T-helper 2 cell treated with Interferon-gamma antibody and Interleukin-4, amounts not matched to agents 5 μg/mL and 100 μg/mL, for 36 hours (primary cell): ENCODE measurements around the gene PNLIPRP2.

Source experiments
- DNase-seq: peaks from one replicate; pipeline ENCODE4 v3.0.0; 2021; ENCODE audit warnings: low spot score
- H3K27ac Mint-ChIP-seq: one replicate; pipeline ENCODE4 v1.8.0; 2021; ENCODE audit warnings: mild to moderate bottlenecking, mixed read lengths
- H3K27me3 Mint-ChIP-seq: one replicate; pipeline ENCODE4 v1.8.0; 2021; ENCODE audit warnings: low read depth, mixed read lengths
- H3K36me3 Mint-ChIP-seq: one replicate; pipeline ENCODE4 v1.8.0; 2021; ENCODE audit warnings: low read depth, mixed read lengths
- H3K4me1 Mint-ChIP-seq: one replicate; pipeline ENCODE4 v1.8.0; 2021; ENCODE audit warnings: low read depth, mixed read lengths
- H3K4me3 Mint-ChIP-seq: one replicate; pipeline ENCODE4 v1.8.0; 2022; ENCODE audit warnings: mild to moderate bottlenecking, moderate library complexity, mixed read lengths
- H3K9me3 Mint-ChIP-seq: one replicate; pipeline ENCODE4 v1.8.0; 2021; ENCODE audit warnings: mixed read lengths

Gene PNLIPRP2

GRCh38 chr10:116620423-116621400 is at the start of gene PNLIPRP2:
PNLIPRP2 (plus strand) TSS chr10:116620953.
- no peaks in the 10 kb centered on the region for H3K4me1 Mint-ChIP-seq

DNA sequence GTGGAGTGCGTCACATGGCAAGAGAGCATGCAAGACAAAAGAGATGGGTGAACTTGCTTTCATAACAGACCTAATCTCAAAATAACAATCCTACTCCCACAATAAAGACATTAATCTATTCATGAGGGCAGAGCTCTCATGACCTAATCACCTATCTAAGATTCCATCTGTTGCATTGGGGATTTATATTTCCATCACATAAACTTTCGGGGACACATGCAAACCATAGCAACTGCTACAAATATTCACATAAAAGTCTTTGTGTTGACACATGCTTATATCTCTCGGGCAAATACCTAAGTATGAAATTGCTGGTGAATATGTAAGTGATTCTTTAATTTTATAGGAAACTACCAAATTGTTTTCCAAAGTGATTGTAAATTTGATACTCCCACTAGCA is 46.0 kb upstream of the PNLIPRP2 start:
- Mint-ChIP-seq H3K36me3 (no peaks in the 10 kb centered on the region), H3K9me3 (no peaks in the 10 kb centered on the region), H3K27me3 (no peaks in the 10 kb centered on the region), H3K4me1 (no peaks in the 10 kb centered on the region), H3K27ac (no peak overlapping the region), H3K4me3 (no peak overlapping the region)
- DNase-seq, result no peak

More at GRCh38 chr10:116620423-116621400, at the start of gene PNLIPRP2:
- Mint-ChIP-seq H3K9me3 (no peaks in the 10 kb centered on the region), H3K27ac (no peak within 1 kb of the TSS), H3K27me3 (no peaks in the 10 kb centered on the region), H3K36me3 (no peaks in the 10 kb centered on the region), H3K4me3 (no peak within 1 kb of the TSS)
- DNase-seq, result no peak

DNA sequence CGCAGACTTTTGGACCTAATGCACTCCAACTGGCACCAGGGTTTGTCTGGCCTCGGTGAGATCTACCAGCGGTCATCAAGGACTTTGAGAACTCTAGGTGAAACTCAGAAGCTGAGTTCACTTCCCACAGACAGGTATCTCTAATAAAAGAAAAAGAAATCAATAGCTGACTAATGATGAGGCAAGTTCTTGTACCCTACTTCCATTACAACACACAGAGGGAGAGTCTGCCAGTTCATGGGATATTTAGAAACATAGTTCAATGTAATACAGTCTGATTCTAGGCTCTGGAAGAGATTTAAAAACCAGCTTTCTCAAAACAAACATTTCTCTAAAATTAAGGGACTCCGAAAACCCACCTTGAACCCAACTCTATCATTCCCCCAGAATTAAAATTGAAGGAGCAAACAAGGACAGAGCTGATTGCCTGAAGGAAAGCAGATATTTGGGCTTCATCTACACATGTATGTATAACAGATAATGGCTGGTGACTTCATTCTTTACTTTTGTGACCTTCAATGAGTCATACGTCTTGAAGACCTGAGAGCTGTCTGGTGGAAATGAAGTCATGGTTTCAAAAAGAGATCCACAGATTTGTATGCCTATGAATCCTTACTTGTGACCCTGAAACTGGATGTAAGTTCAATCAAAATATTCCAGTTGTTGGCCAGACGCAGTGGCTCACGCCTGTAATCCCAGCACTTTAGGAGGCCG is 32.7 kb upstream of the PNLIPRP2 start:
- H3K9me3 Mint-ChIP-seq, result no peaks in the 10 kb centered on the region
- no peaks in the 10 kb centered on the region for H3K36me3 Mint-ChIP-seq
- no peak overlapping the region for H3K4me3 Mint-ChIP-seq
- no peak for DNase-seq
- no peaks in the 10 kb centered on the region for H3K27me3 Mint-ChIP-seq
- no peaks in the 10 kb centered on the region for H3K4me1 Mint-ChIP-seq
- H3K27ac Mint-ChIP-seq, result no peak overlapping the region

- no peaks in the 10 kb centered on the region for H3K27me3 Mint-ChIP-seq
- H3K4me3 Mint-ChIP-seq, result no peak overlapping the region
- no peak for DNase-seq
- no peak overlapping the region for H3K27ac Mint-ChIP-seq
- no peaks in the 10 kb centered on the region for H3K9me3 Mint-ChIP-seq
- H3K36me3 Mint-ChIP-seq, result no peaks in the 10 kb centered on the region
- no peaks in the 10 kb centered on the region for H3K4me1 Mint-ChIP-seq
These were observed 31.8 kb upstream of the PNLIPRP2 start for GRCh38 chr10:116588995-116589394.

- H3K9me3 Mint-ChIP-seq, result no peaks in the 10 kb centered on the region
- no peaks in the 10 kb centered on the region for H3K36me3 Mint-ChIP-seq
- no peak for DNase-seq
- H3K27ac Mint-ChIP-seq, result no peak overlapping the region
- H3K27me3 Mint-ChIP-seq, result no peaks in the 10 kb centered on the region
- H3K4me1 Mint-ChIP-seq, result no peaks in the 10 kb centered on the region
- no peak overlapping the region for H3K4me3 Mint-ChIP-seq
These were observed 30.8 kb upstream of the PNLIPRP2 start for GRCh38 chr10:116589926-116590325.

GRCh38 chr10:116590590-116591444 is 29.9 kb upstream of the PNLIPRP2 start, which contains the start of gene PNLIPRP1:
PNLIPRP1 (plus strand) TSS chr10:116590959; CDS start chr10:116591130, 171 bp downstream.
- Mint-ChIP-seq H3K27ac (no peak within 1 kb of the TSS), H3K4me1 (no peaks in the 10 kb centered on the region), H3K27me3 (no peaks in the 10 kb centered on the region), H3K36me3 (no peaks in the 10 kb centered on the region), H3K4me3 (no peak within 1 kb of the TSS), H3K9me3 (no peaks in the 10 kb centered on the region)
- DNase-seq, result no peak

DNA sequence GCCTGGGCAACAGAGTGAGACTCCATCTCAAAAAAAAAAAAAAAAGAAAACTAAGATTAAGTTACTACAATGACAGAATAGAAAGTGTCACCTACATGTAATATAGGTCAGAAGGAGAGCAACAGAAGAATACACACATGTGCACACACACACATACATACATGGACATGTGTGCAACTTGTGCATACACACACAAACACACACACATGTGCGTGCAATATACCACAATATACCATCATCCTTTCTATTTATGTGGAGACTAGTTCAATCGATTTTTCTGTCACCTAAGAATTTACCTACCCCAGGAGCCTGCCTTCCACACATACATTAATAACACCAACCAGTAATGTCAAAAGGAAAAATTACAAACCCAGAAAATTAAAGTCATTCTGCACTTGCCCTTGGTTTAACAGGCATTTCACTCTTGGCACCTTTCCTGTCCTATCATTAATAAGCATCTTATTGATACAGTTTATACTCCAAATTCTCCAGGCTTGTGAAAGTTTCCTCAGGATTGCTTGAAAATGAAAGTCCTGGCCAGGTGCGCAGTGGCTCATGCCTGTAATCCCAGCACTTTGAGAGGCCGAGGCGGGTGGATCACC is 27.5 kb upstream of the PNLIPRP2 start:
- no peaks in the 10 kb centered on the region for H3K27me3 Mint-ChIP-seq
- no peaks in the 10 kb centered on the region for H3K9me3 Mint-ChIP-seq
- no peak overlapping the region for H3K4me3 Mint-ChIP-seq
- DNase-seq, result no peak
- no peak overlapping the region for H3K27ac Mint-ChIP-seq
- H3K4me1 Mint-ChIP-seq, result no peaks in the 10 kb centered on the region
- H3K36me3 Mint-ChIP-seq, result no peaks in the 10 kb centered on the region

- Mint-ChIP-seq H3K36me3 (no peaks in the 10 kb centered on the region), H3K27me3 (no peaks in the 10 kb centered on the region), H3K9me3 (no peaks in the 10 kb centered on the region), H3K27ac (no peak overlapping the region), H3K4me3 (no peak overlapping the region), H3K4me1 (no peaks in the 10 kb centered on the region)
- no peak for DNase-seq
These were observed 26.2 kb upstream of the PNLIPRP2 start for GRCh38 chr10:116594525-116595035.

- no peaks in the 10 kb centered on the region for H3K27me3 Mint-ChIP-seq
- H3K27ac Mint-ChIP-seq, result no peak overlapping the region
- H3K4me1 Mint-ChIP-seq, result no peaks in the 10 kb centered on the region
- no peaks in the 10 kb centered on the region for H3K36me3 Mint-ChIP-seq
- no peak for DNase-seq
- no peaks in the 10 kb centered on the region for H3K9me3 Mint-ChIP-seq
- no peak overlapping the region for H3K4me3 Mint-ChIP-seq
These were observed 24.7 kb upstream of the PNLIPRP2 start for GRCh38 chr10:116596062-116596461.

GRCh38 chr10:116597543-116597942 is 23.2 kb upstream of the PNLIPRP2 start:
- no peak overlapping the region for H3K4me3 Mint-ChIP-seq
- H3K4me1 Mint-ChIP-seq, result no peaks in the 10 kb centered on the region
- DNase-seq, result no peak
- no peaks in the 10 kb centered on the region for H3K27me3 Mint-ChIP-seq
- H3K36me3 Mint-ChIP-seq, result no peaks in the 10 kb centered on the region
- H3K9me3 Mint-ChIP-seq, result no peaks in the 10 kb centered on the region
- H3K27ac Mint-ChIP-seq, result no peak overlapping the region

GRCh38 chr10:116598329-116598728 is 22.4 kb upstream of the PNLIPRP2 start:
- H3K9me3 Mint-ChIP-seq, result no peaks in the 10 kb centered on the region
- H3K27ac Mint-ChIP-seq, result no peak overlapping the region
- H3K4me1 Mint-ChIP-seq, result no peaks in the 10 kb centered on the region
- DNase-seq, result no peak
- H3K27me3 Mint-ChIP-seq, result no peaks in the 10 kb centered on the region
- no peaks in the 10 kb centered on the region for H3K36me3 Mint-ChIP-seq
- H3K4me3 Mint-ChIP-seq, result no peak overlapping the region

DNA sequence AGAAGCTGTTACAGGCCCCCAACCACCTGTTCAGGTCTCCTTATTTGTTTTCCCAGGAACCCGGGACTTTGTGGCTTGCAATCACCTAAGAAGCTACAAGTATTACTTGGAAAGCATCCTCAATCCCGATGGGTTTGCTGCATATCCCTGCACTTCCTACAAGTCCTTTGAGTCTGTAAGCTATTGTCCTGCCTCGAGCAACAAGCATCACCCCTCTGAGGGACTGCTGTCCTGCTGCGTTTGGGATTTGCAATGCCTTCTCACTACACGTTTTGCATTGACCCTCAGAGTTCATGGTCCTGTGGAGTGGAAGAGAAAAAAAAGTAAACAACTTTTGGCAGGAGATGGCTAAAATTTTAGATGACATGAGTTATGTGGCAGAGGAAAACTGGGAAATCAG is 20.8 kb upstream of the PNLIPRP2 start:
- H3K27ac Mint-ChIP-seq, result no peak overlapping the region
- H3K9me3 Mint-ChIP-seq, result no peaks in the 10 kb centered on the region
- no peaks in the 10 kb centered on the region for H3K4me1 Mint-ChIP-seq
- H3K27me3 Mint-ChIP-seq, result no peaks in the 10 kb centered on the region
- H3K4me3 Mint-ChIP-seq, result no peak overlapping the region
- DNase-seq, result no peak
- H3K36me3 Mint-ChIP-seq, result no peaks in the 10 kb centered on the region
